C4-2B (cell line): ENCODE results near the gene CCT8L2.
"Not testable (repeated sequence)": the region's sequence is repeated elsewhere in the genome, so short reads cannot be mapped to it uniquely, and the experiment has no call there.

Source experiments
- CTCF ChIP-seq: fragments of 450-650 bp; conservative IDR thresholded peaks from 2 replicates; pipeline ENCODE4 v1.5.1; 2017; ENCODE audit warnings: mild to moderate bottlenecking
- ZFX ChIP-seq: fragments of 450-650 bp; IDR thresholded peaks from 2 replicates; pipeline ENCODE4 v1.6.1; 2017

- not testable (repeated sequence) for TF ChIP-seq CTCF, ZFX
These were observed 35.9 kb upstream of the CCT8L2 start for GRCh38 chr22:16628476-16628875.
